ENCODE data around the gene OR2T11.
"Not testable (repeated sequence)": the region's sequence is repeated elsewhere in the genome, so short reads cannot be mapped to it uniquely, and the experiment has no call there.

OR2T11 gene
- 0 reads per million in 3 experiments for total RNA-seq

DNA sequence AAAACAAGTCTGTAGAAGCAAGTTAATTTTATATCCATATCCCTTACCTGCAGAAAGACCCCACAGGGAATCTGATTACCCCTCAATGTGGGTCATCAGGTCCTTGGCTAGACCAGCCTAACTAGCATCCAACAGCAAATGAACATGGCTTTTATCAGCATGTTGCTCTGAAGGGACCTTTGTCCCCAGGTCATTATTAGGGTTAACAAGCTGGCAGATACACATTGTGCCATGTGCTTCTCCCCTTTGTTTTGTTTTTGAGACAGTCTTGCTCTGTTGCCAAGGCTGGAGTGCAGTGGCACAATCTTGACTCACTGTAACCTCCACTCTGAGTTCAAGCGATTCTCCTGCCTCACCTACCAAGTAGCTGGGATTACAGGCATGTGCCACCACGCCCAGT lies at the start of gene OR2T11:
TSS of gene OR2T11 (minus strand) at position 101 of the 400 bp plus-strand sequence. CDS start 7,963 bp downstream, outside the sequence.
- not testable (repeated sequence) for DNase-seq

- no peak for DNase-seq
Measured at GRCh38 chr1:248681651-248682050, 46.8 kb upstream of the OR2T11 start.

GRCh38 chr1:248670003-248670402 lies 35.1 kb upstream of the OR2T11 start:
- DNase-seq = no peak

- not testable (repeated sequence) for DNase-seq
Measured at GRCh38 chr1:248663453-248664328, 28.8 kb upstream of the OR2T11 start.

DNA sequence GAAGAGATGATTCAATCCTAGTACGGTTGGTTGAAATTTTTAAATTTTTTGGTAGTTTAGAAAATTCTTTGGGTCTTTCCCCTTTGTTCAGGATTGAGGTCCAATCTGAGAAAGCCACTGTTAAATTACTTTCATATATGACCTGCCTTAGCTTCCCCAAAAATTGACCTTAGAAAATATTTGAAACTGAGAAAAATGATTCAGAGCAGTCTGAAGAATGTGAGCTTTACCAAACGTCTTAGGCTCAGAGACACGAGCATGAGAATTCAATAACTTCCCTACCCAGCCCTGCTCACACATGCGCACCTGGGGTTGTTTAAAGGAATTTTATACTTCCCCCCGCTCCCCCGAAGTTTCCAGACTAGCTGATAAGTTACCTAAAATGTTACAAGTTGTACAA lies 21.9 kb upstream of the OR2T11 start:
- DNase-seq = not testable (repeated sequence)

DNA sequence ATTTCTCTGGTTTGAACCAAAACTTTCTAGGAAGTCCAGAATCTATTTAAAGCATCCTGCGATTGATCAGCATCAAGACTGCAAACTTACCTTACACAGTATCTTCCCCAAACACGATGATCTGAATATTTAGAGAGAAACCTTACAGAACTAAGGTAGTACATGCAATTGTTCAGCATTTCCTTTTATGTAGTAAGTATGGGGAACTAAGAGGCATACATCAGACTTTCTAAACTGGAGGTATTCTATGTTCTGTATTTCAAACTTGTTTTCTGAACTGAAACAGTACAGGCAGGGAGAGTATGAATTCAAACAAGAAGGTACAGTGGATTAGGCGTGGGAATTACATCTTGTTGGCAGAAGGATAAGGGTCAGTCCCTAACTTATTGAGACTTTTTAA lies 20.5 kb upstream of the OR2T11 start, which contains the start of gene OR2T27:
TSS of gene OR2T27 (minus strand) at position 175 of the 400 bp plus-strand sequence. CDS start 4,644 bp downstream, outside the sequence.
- DNase-seq = not testable (repeated sequence)

- DNase-seq = not testable (repeated sequence)
Measured at GRCh38 chr1:248648770-248649536, 14.1 kb upstream of the OR2T11 start.

DNA sequence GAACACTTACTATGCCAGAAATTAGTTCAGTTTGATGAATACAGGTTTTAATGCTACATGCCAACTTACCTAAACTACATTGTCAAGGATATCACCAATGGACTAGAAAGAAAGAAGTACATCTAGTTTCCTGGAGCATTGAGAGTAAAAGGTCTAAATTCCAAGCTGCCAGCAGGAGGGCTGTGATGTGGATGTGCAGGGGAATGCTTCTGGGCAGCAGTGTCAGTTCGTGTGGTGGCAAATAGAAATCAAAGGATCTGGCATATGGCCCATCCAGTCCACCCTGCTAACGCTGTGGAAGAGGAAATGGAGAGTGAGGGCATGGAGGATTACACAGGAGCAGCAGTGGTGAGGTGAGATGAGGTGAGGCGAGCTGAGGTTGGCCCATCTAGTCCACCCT lies 10.3 kb upstream of the OR2T11 start, which contains the start of gene OR2T35:
TSS of gene OR2T35 (minus strand) at position 101 of the 400 bp plus-strand sequence. CDS start 6,020 bp downstream, outside the sequence.
- not testable (repeated sequence) for DNase-seq

- DNase-seq = not testable (repeated sequence)
Measured at GRCh38 chr1:248642971-248643651, 8.2 kb upstream of the OR2T11 start.

GRCh38 chr1:248641583-248641982 lies 6.7 kb upstream of the OR2T11 start:
- DNase-seq = not testable (repeated sequence)

- not testable (repeated sequence) for DNase-seq
Measured at GRCh38 chr1:248640906-248641305, 6.0 kb upstream of the OR2T11 start.

DNA sequence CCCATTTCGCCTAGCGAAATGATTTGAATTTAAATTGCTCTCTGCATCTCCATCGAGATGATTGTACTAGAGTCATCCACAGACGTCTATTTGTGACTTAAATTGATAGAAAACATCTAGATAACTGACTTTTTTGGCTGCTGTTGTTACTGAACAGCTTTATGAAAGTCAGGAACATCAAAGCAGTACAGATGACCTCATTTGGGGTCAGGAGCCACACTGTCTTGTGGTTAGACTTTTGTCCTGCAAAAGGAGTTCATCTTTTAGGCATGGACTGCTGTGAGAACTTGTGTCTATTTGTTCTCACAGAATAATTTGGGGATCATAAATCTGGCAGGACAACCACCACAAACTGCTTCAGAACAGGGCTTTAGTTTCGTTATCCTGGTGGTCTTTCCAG lies 4.8 kb upstream of the OR2T11 start:
- DNase-seq = not testable (repeated sequence)

DNA sequence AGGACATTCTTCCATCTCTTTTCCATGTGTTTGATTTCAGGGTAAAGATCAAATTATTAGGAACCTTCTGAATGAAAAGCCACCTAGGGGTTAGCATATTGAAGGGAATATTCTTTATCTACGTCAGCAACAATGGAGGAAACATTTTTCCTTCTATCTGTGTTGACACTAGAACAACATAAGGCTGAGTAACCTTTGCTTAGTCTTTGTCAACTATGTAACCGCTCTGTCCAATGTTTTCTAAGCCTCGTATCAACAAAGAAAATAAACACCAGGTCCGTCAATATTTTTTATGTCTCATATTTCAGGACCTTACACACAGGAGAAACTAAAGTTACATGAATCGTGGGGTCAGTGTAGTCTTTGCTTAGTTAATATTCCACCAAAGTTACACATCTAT lies 1.7 kb upstream of the OR2T11 start:
- DNase-seq = not testable (repeated sequence)

- DNase-seq = no peak
Measured at GRCh38 chr1:248631354-248632008, 3.4 kb downstream of the OR2T11 start.

- no peak for DNase-seq
Measured at GRCh38 chr1:248630551-248630950, 4.3 kb downstream of the OR2T11 start.

DNA sequence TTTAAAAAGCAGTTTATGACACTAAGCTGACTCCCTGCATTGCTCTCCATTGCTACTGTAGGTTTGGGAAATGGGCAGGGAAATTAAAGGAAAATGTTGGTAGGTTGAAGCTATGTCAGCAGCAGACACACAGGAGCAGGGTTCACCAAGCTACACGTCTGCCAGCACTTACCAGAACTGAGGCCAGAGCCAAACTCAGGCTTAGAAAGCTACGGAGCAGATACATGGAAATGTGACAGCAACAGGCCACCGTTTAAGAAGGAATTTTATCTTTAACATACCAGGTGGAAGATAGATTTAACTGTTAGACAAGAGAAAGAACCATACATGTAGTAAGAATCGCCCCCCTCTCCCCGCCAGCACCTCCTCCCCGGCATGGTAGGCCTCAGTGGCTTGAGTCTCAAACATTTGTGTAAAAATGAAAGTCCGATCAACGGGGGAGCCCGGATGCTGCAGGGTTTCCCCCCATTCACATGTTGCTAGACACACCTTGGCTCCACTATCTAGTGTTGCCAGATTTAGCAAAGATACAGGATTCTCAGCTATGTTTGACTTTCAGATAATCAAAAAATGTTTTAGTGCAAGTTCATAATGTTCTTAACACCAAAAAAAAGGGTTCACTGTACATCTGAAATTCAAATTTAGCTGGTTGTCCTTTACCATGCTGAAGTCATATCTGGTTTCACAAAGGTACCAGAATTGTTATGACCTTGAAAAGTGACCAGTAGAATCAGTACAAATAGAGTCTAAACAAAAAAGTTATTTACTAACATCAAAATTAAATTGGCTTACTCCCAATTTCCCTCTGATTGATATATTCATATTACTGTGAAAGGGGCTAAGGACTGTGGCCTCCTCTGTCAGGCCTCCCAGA lies 6.7 kb downstream of the OR2T11 start:
- DNase-seq = no peak

DNA sequence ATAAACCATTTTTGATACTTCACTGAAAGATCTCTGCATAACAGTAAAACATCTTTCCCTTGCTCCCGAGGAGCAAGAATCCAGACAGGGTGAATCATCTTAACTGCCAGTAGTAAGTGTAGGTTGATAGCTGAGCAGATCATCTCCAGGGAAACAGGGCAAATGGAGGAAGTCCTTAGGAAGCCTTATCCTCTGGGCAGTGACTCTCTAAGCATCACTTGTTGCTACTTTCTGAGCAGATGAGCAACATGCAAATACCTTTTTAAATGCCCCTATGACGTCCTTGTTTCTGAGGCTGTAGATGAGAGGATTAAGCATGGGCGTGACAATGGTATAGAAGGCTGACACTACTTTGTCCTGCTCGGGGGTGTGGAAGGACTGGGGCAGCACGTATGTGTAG lies 8.9 kb downstream of the OR2T11 start:
- no peak for DNase-seq

- no peak for DNase-seq
Measured at GRCh38 chr1:248625166-248625565, 9.7 kb downstream of the OR2T11 start.

DNA sequence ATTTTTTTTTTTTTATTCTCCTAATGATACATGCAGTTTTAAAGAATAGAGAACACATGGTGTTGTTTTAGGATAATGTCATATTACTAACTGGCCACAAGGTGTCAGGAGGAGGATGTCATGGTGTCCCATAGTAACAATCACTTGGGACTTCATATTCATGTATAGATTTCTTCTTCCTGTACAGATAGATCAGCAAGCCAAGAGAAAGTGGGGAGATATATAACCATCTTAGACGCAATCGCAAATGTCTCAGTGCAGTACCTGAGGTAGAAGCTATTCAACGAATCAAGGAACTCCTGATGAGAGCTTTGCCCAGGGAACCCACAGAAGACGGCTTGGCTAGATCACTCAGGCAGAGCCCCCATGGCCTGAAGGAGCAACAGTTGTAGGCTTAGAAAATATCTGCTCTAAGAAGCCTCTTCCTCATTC lies 12.3 kb downstream of the OR2T11 start:
- DNase-seq = peak; percentile 16

DNA sequence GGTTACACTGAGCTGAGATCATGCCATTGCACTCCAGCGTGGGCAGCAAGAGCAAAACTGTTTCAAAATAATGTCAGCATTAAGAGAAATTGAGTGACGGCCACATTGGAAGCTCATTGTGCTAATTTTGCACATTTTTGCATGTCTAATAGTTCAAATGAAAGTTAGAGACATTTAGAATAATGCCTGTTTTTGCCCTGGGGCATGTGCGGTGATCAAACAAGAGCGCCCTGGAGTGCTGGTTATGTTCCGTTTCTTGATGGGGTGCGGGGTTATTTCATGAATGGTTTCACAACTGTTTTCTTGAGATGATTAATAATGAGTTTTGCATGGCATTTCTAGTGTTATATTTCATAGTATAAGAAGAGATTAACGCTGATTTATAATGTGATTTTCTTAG lies 13.1 kb downstream of the OR2T11 start:
- DNase-seq = no peak

DNA sequence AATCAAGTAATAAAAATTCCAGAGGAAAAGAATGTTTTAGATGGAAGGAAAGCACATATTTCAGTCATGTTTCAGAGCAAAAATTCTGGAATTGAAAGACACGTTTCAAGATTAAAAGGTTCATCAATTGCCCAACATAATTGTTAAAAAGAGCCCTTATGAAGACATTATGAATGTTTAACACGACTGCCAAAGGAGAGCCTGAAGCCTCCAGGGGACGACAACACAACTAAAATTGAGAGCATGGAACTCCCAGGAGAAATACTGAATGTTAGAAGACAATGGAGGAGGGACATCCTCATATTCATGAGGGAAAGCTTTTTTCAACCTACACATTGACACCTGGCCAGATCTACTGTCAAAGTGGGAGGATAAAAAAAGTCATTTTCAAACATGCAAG lies 16.0 kb downstream of the OR2T11 start:
- peak; percentile 1 for DNase-seq

Measured in central memory CD4-positive, alpha-beta T cell (primary cell).